Liver (tissue), 3 donors: ENCODE measurements around the gene PLEKHO1.

Experiments
- EGR1 ChIP-seq, 2 donors: IDR thresholded peaks; 2 replicates each; pipeline ENCODE4 v1.6.1; 2016 to 2018; ENCODE audit warnings: antibody characterized with exemption in 2 of 2, low read depth in 2 of 2
- FOXA2 ChIP-seq: IDR thresholded peaks from 2 replicates; pipeline ENCODE4 v1.6.1; 2016; ENCODE audit warnings: antibody characterized with exemption
- GABPA ChIP-seq, 2 donors: IDR thresholded peaks in 1 of 2; conservative IDR thresholded peaks in 1 of 2; 2 replicates each; pipeline ENCODE4 v1.6.1; 2016; ENCODE audit warnings: antibody characterized with exemption in 2 of 2, mild to moderate bottlenecking in 1 of 2, moderate library complexity in 1 of 2
- JUND ChIP-seq, 2 donors: IDR thresholded peaks; 2 replicates each; pipeline ENCODE4 v1.6.1; 2016; ENCODE audit warnings: antibody characterized with exemption in 2 of 2
- MAX ChIP-seq: IDR thresholded peaks from 2 replicates; pipeline ENCODE4 v1.6.1; 2016; ENCODE audit warnings: antibody characterized with exemption
- REST ChIP-seq: IDR thresholded peaks from 2 replicates; pipeline ENCODE4 v1.6.1; 2016; ENCODE audit warnings: antibody characterized with exemption, mild to moderate bottlenecking
- SP1 ChIP-seq: IDR thresholded peaks from 2 replicates; pipeline ENCODE4 v1.6.1; 2018; ENCODE audit warnings: antibody characterized with exemption, mild to moderate bottlenecking
- TAF1 ChIP-seq: conservative IDR thresholded peaks from 2 replicates; pipeline ENCODE4 v1.6.1; 2016; ENCODE audit warnings: antibody characterized with exemption, mild to moderate bottlenecking
- YY1 ChIP-seq: IDR thresholded peaks from 2 replicates; pipeline ENCODE4 v1.6.1; 2016; ENCODE audit warnings: antibody characterized with exemption, mild to moderate bottlenecking
- TF ChIP-seq, protein P1 (sequence below): fragments of 150-350 bp; IDR thresholded peaks from 2 replicates; pipeline ENCODE4 v1.5.1; 2017; ENCODE audit warnings: improper control_type of control experiment, low read depth, low read length; ENCODE audit not compliant: missing input control
- donor health status: healthy.
- donor health status: healthy.

DNA sequence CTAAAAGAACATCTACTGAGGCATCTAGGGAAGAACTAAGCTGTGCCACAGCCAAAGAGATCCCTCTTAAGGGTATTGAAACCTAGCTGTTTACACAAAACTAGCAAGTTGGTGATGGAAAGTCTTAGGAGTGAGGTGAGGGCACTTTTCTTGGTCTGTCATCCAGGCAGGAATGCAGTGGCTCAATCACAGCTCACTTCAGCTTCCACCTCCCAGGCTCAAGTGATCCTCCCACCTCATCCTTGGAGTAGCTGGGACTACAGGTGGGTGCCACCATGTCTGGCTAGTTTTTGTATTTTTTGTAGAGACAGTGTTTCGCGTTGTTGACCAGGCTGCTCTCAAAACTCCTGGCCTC lies 2.4 kb downstream of the PLEKHO1 start:
- TF ChIP-seq GABPA (IDR thresholded peaks at IDR 0.05 in 1 of 2, conservative IDR thresholded peaks at IDR 0.05 in 1 of 2) (no peak), EGR1 (IDR thresholded peaks at IDR 0.05; ENCODE audit: low read depth in 2 of 2) (no peak), SP1 (no peak), MAX (no peak), REST (no peak), YY1 (no peak), FOXA2 (no peak), TAF1 (no peak), JUND (IDR thresholded peaks at IDR 0.05) (no peak)
- TF ChIP-seq, protein P1, sequence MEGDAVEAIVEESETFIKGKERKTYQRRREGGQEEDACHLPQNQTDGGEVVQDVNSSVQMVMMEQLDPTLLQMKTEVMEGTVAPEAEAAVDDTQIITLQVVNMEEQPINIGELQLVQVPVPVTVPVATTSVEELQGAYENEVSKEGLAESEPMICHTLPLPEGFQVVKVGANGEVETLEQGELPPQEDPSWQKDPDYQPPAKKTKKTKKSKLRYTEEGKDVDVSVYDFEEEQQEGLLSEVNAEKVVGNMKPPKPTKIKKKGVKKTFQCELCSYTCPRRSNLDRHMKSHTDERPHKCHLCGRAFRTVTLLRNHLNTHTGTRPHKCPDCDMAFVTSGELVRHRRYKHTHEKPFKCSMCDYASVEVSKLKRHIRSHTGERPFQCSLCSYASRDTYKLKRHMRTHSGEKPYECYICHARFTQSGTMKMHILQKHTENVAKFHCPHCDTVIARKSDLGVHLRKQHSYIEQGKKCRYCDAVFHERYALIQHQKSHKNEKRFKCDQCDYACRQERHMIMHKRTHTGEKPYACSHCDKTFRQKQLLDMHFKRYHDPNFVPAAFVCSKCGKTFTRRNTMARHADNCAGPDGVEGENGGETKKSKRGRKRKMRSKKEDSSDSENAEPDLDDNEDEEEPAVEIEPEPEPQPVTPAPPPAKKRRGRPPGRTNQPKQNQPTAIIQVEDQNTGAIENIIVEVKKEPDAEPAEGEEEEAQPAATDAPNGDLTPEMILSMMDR = no peak
